HCT116 (cell line): Measurements from ENCODE around the gene CDH1. TPM values are rescaled to one million over a fixed set of nuclear protein-coding genes. Genes with fewer than 3 reads are reported as not detected.

ENCODE experiments used
- ATAC-seq: fragments of 200-7000 bp; cut with Tn5 transposase; 2 replicates; pipeline ENCODE4 v1.9.1; 2020; ENCODE audit warnings: mild to moderate bottlenecking, moderate library complexity
- BruUV-seq: library from RNA; stranded (reverse); fragments of 400-500 nt; replicated peaks from 2 replicates; lab custom pipeline; 2021; lab: Mats Ljungman, UMichigan
- CTCF ChIA-PET: fragments of 300-600 bp; sonication (Branson Sonifier 250); formaldehyde crosslinking; loops from one replicate; lab custom pipeline; 2021; ENCODE audit warnings: antibody characterized with exemption; lab: Charles Lee
- POLR2A ChIA-PET: fragments of 300-600, 350-600 bp; sonication (Branson Sonifier 250); formaldehyde crosslinking; loops from one replicate; lab custom pipeline; 2021; ENCODE audit warnings: antibody characterized with exemption; lab: Charles Lee
- RAD21 ChIA-PET, 2 experiments: fragments of 300-600 bp; sonication (Branson Sonifier 250); formaldehyde crosslinking; loops; one replicate each; lab custom pipeline; 2023; ENCODE audit warnings: low total read pairs in 2 of 2; ENCODE audit not compliant: uncharacterized antibody in 2 of 2, unreplicated experiment in 2 of 2, low non-redundant PET in 1 of 2; lab: Charles Lee
- DNase-seq: peaks from one replicate; pipeline ENCODE4 v3.0.0-alpha.2; 2010; ENCODE audit warnings: low read depth, low spot score
- H2AFZ ChIP-seq: fragments of 200-600 bp; shearing (Covaris generic), sonication (generic); 2 replicates; pipeline ENCODE4 v1.6.1; 2017; ENCODE audit warnings: low read depth, mixed run types, mixed read lengths, antibody characterized with exemption, low read length; ENCODE audit not compliant: poor library complexity, severe bottlenecking
- H3K27ac ChIP-seq: 2 replicates; pipeline ENCODE4 v1.5.1; 2012; ENCODE audit warnings: low read depth, low read length
- H3K27me3 ChIP-seq: fragments of 200-600 bp; sonication (generic); 2 replicates; pipeline ENCODE4 v1.6.1; 2016; ENCODE audit warnings: mixed run types, low read length, mixed read lengths; ENCODE audit not compliant: insufficient read depth
- H3K36me3 ChIP-seq, 2 experiments: fragments of 200-500 bp in 1 of 2; fragments of 200-600 bp in 1 of 2; sonication (Bioruptor generic) in 1 of 2; sonication (generic) in 1 of 2; 2 replicates each; pipeline versions ENCODE4 v1.5.1 to v1.6.1; 2014 to 2016; ENCODE audit warnings: low read length in 2 of 2, inconsistent platforms in 1 of 2, mixed read lengths in 1 of 2, mixed run types in 1 of 2; ENCODE audit not compliant: insufficient read depth in 2 of 2, control insufficient read depth in 1 of 2
- H3K4me1 ChIP-seq, 2 experiments: fragments of 200-600 bp in 1 of 2; sonication (generic) in 1 of 2; 2 replicates each; pipeline versions ENCODE4 v1.5.1 to v1.6.1; 2012 to 2017; ENCODE audit warnings: low read length in 2 of 2, inconsistent platforms in 1 of 2, mild to moderate bottlenecking in 1 of 2, mixed read lengths in 1 of 2, mixed run types in 1 of 2, moderate library complexity in 1 of 2; ENCODE audit not compliant: insufficient read depth in 2 of 2, control insufficient read depth in 1 of 2
- H3K4me2 ChIP-seq: fragments of 200-600 bp; sonication (generic); 2 replicates; pipeline ENCODE4 v1.6.1; 2017; ENCODE audit warnings: mixed run types, low read length, mixed read lengths
- H3K4me3 ChIP-seq, 2 experiments: fragments of 200-600 bp in 1 of 2; sonication (generic) in 1 of 2; replicated peaks in 1 of 2; 2 replicates each; pipeline ENCODE4 v1.5.1; 2011 to 2016; ENCODE audit warnings: low read length in 2 of 2, control low read depth in 1 of 2, low read depth in 1 of 2, mild to moderate bottlenecking in 1 of 2, mixed read lengths in 1 of 2, mixed run types in 1 of 2
- H3K79me2 ChIP-seq: fragments of 200-600 bp; sonication (generic); 2 replicates; pipeline ENCODE4 v1.6.1; 2017; ENCODE audit warnings: mild to moderate bottlenecking, mixed run types, low read length, moderate library complexity, mixed read lengths; ENCODE audit not compliant: insufficient read depth
- H3K9ac ChIP-seq: fragments of 200-600 bp; sonication (generic); 2 replicates; pipeline ENCODE4 v1.6.1; 2016; ENCODE audit warnings: low read length, mixed read lengths
- H3K9me2 ChIP-seq: fragments of 200-600 bp; sonication (generic), shearing (Covaris generic); 2 replicates; pipeline ENCODE4 v1.6.1; 2017; ENCODE audit warnings: mixed run types, mild to moderate bottlenecking, moderate library complexity; ENCODE audit not compliant: insufficient read depth
- H3K9me3 ChIP-seq, 2 experiments: fragments of 200-500 bp in 1 of 2; fragments of 200-600 bp in 1 of 2; sonication (Bioruptor generic) in 1 of 2; sonication (generic) in 1 of 2; 2 replicates each; pipeline ENCODE4 v1.6.1; 2014 to 2017; ENCODE audit warnings: low read length in 2 of 2, mixed read lengths in 2 of 2, inconsistent platforms in 1 of 2, low read depth in 1 of 2, mild to moderate bottlenecking in 1 of 2, mixed run types in 1 of 2, moderate library complexity in 1 of 2; ENCODE audit not compliant: control insufficient read depth in 1 of 2, insufficient read depth in 1 of 2
- H4K20me1 ChIP-seq: fragments of 200-600 bp; sonication (generic), shearing (Covaris generic); 2 replicates; pipeline ENCODE4 v1.6.1; 2017; ENCODE audit warnings: mixed run types, mild to moderate bottlenecking, moderate library complexity; ENCODE audit not compliant: insufficient read depth
- CEBPB ChIP-seq: IDR thresholded peaks from 2 replicates; pipeline ENCODE4 v1.6.1; 2012; ENCODE audit warnings: low read depth
- CTCF ChIP-seq, 3 experiments: fragments of 200-600 bp in 1 of 3; sonication (generic) in 1 of 3; IDR thresholded peaks in 2 of 3; conservative IDR thresholded peaks in 1 of 3; 2 replicates each; pipeline ENCODE4 v1.5.1; 2012 to 2017; ENCODE audit warnings: low read depth in 2 of 3, low read length in 2 of 3, antibody characterized with exemption in 1 of 3, borderline replicate concordance in 1 of 3, control low read depth in 1 of 3, mild to moderate bottlenecking in 1 of 3, mixed read lengths in 1 of 3, mixed run types in 1 of 3, moderate library complexity in 1 of 3; ENCODE audit not compliant: insufficient read depth in 1 of 3
- EGR1 ChIP-seq: IDR thresholded peaks from 2 replicates; pipeline ENCODE4 v1.6.1; 2012; ENCODE audit warnings: low read depth
- ELF1 ChIP-seq: IDR thresholded peaks from 2 replicates; pipeline ENCODE4 v1.6.1; 2012; ENCODE audit warnings: low read depth, borderline replicate concordance
- FOSL1 ChIP-seq: IDR thresholded peaks from 2 replicates; pipeline ENCODE4 v1.6.1; 2012; ENCODE audit warnings: low read depth
- MAX ChIP-seq: IDR thresholded peaks from 2 replicates; pipeline ENCODE4 v1.6.1; 2012
- POLR2AphosphoS5 ChIP-seq: IDR thresholded peaks from 2 replicates; pipeline ENCODE4 v1.6.1; 2011; ENCODE audit warnings: mild to moderate bottlenecking, low read depth, low read length, moderate library complexity
- RAD21 ChIP-seq: IDR thresholded peaks from 2 replicates; pipeline ENCODE4 v1.6.1; 2012; ENCODE audit warnings: low read depth, mild to moderate bottlenecking
- REST ChIP-seq: IDR thresholded peaks from 2 replicates; pipeline ENCODE4 v1.6.1; 2012; ENCODE audit warnings: low read depth
- SIN3A ChIP-seq: IDR thresholded peaks from 2 replicates; pipeline ENCODE4 v1.6.1; 2012; ENCODE audit warnings: low read depth
- SP1 ChIP-seq: IDR thresholded peaks from 2 replicates; pipeline ENCODE4 v1.6.1; 2012; ENCODE audit warnings: low read depth
- SRF ChIP-seq: IDR thresholded peaks from 2 replicates; pipeline ENCODE4 v1.6.1; 2012; ENCODE audit warnings: low read depth
- TCF7L2 ChIP-seq: IDR thresholded peaks from 2 replicates; pipeline ENCODE4 v1.7.0; 2011; ENCODE audit warnings: borderline replicate concordance, inconsistent platforms; ENCODE audit not compliant: insufficient read depth, insufficient read length; ENCODE audit errors: extremely low read depth
- YY1 ChIP-seq: IDR thresholded peaks from 2 replicates; pipeline ENCODE4 v1.6.1; 2011; ENCODE audit warnings: low read length, low read depth, moderate library complexity, mild to moderate bottlenecking; ENCODE audit not compliant: insufficient replicate concordance; ENCODE audit errors: extremely low read depth
- ZBTB33 ChIP-seq: IDR thresholded peaks from 2 replicates; pipeline ENCODE4 v1.6.1; 2011; ENCODE audit warnings: mild to moderate bottlenecking, low read length, moderate library complexity; ENCODE audit not compliant: insufficient replicate concordance; ENCODE audit errors: extremely low read depth
- ZFX ChIP-seq: fragments of 450-650 bp; IDR thresholded peaks from 2 replicates; pipeline ENCODE4 v1.6.1; 2017
- ZNF274 ChIP-seq: fragments of 200-500 bp; sonication (Bioruptor generic); IDR thresholded peaks from 2 replicates; pipeline ENCODE4 v1.6.1; 2014; ENCODE audit warnings: mild to moderate bottlenecking, low read depth, low read length, inconsistent platforms
- intact Hi-C: fragments of 100-400 bp; cut with micrococcal nuclease; formaldehyde crosslinking; loops from 2 replicates; pipeline ENCODE4 v1.10.0; 2022
- total RNA-seq: library from RNA; stranded (reverse); gene quantifications from one replicate; pipeline ENCODE4 v1.2.1, GENCODE V29; 2021; ENCODE audit not compliant: unreplicated experiment

CDH1 gene
- total RNA-seq, 1 experiment from 2014 or later, result 73.2 TPM

GRCh38 chr16:68762996-68763756 is 26.1 kb downstream of the CDH1 start:
- Histone ChIP-seq H3K9me2 (no peaks in the 10 kb centered on the region), H3K4me1 (peaks cover 17 to 26% of the 10 kb centered on the region in 2 experiments), H3K4me2 (no peak overlapping the region), H3K9ac (no peak overlapping the region), H3K79me2 (peaks cover 11% of the 10 kb centered on the region; the same call in 1 of the 2 replicates), H3K27ac (no peak overlapping the region), H3K4me3 (no peak overlapping the region), H4K20me1 (no peaks in the 10 kb centered on the region), H3K9me3 (no peaks in the 10 kb centered on the region), H3K36me3 (no peaks in the 10 kb centered on the region), H2AFZ (no peak overlapping the region), H3K27me3 (no peaks in the 10 kb centered on the region)
- no TSS peak for BruUV-seq
- ChIA-PET CTCF (no interaction called here), POLR2A (interaction anchor here (0.7 kb wide), 1 partner anchor 60 kb away, joined by 3 read pairs; no protein-coding TSS in a partner anchor), RAD21 (no interaction called here)
- no peak for DNase-seq
- TF ChIP-seq REST (no peak), EGR1 (no peak), FOSL1 (no peak), CEBPB (no peak), SP1 (no peak), TCF7L2 (no peak), ZBTB33 (no peak), CTCF (IDR thresholded peaks at IDR 0.05 in 2 of 3, conservative IDR thresholded peaks at IDR 0.05 in 1 of 3; ENCODE audit: borderline replicate concordance in 1 of 3, insufficient read depth in 1 of 3, low read depth in 2 of 3, low read length in 2 of 3) (no peak), MAX (no peak), YY1 (no peak), ZNF274 (no peak), SRF (no peak), ZFX (no peak), POLR2AphosphoS5 (no peak), ELF1 (no peak), RAD21 (no peak), SIN3A (no peak)
- intact Hi-C loops, result no loop called here
- no peak for ATAC-seq
